Esophagus (tissue), 2 donors: ENCODE results near the gene PTPRH. TPM values are rescaled to one million over a fixed set of nuclear protein-coding genes. Genes with fewer than 3 reads are reported as not detected.
"Not testable (repeated sequence)": the region's sequence is repeated elsewhere in the genome, so short reads cannot be mapped to it uniquely, and the experiment has no call there.

Experiments
- H3K27ac ChIP-seq, 2 donors: one replicate each; pipeline ENCODE4 v1.5.1; 2013; ENCODE audit warnings: low read depth in 2 of 2, mild to moderate bottlenecking in 2 of 2, inconsistent platforms in 1 of 2, low read length in 1 of 2, moderate library complexity in 1 of 2
- H3K27me3 ChIP-seq, 2 donors: one replicate each; pipeline ENCODE4 v1.6.1; 2013; ENCODE audit warnings: low read length in 2 of 2, control low read depth in 1 of 2, mild to moderate bottlenecking in 1 of 2; ENCODE audit not compliant: insufficient read depth in 2 of 2, control insufficient read depth in 1 of 2
- H3K36me3 ChIP-seq, 2 donors: one replicate each; pipeline ENCODE4 v1.6.1; 2013; ENCODE audit warnings: low read length in 1 of 2; ENCODE audit not compliant: control insufficient read depth in 2 of 2, insufficient read depth in 2 of 2
- H3K4me1 ChIP-seq, 2 donors: one replicate each; pipeline ENCODE4 v1.6.1; 2013; ENCODE audit warnings: low read length in 1 of 2; ENCODE audit not compliant: control insufficient read depth in 2 of 2, insufficient read depth in 2 of 2
- H3K4me3 ChIP-seq, 2 donors: one replicate each; pipeline ENCODE4 v1.5.1; 2013; ENCODE audit warnings: low read length in 2 of 2, mild to moderate bottlenecking in 2 of 2, low read depth in 1 of 2, moderate library complexity in 1 of 2
- H3K9me3 ChIP-seq, 2 donors: one replicate each; pipeline ENCODE4 v1.6.1; 2013; ENCODE audit warnings: mild to moderate bottlenecking in 2 of 2, low read depth in 1 of 2, low read length in 1 of 2, moderate library complexity in 1 of 2; ENCODE audit not compliant: control insufficient read depth in 2 of 2, insufficient read depth in 1 of 2
- WGBS, 2 donors: extraction: QIAGEN DNeasy Blood & Tissue Kit; methylation state at CpG; one replicate each; pipeline ENCODE4 v1.1.7; 2013; 5-methylcytosine and 5-hydroxymethylcytosine counted together
- polyA plus RNA-seq, 2 donors: library from polyadenylated mRNA; stranded (reverse); fragments of 200-250 nt; gene quantifications; one replicate each; pipeline ENCODE4 v1.2.3, GENCODE V29; 2013
- donor health status: healthy with polysubstance abuse.
- donor health status: Bipolar disorder and iron deficiency.

Gene PTPRH
- polyA plus RNA-seq, 2 donors, result 0.10 to 0.19 TPM

DNA sequence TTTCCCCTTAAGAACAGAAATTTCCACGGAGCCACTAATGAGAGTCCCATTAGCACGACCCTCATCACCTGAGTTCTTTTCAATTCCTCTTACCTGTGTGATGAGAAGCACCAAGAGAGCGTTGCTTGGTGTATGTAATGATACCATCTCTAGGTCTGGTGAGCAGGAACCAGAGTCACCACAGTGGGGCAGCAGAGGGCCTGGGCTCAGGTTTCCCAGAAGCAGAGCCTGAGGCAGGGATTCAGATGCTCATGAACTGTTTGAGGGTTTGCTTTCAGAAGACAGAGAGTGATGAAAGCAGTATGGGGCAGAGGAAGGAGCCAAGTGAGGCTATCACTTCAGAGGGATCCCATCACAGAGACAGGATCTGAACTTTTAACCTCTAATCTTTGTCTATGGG, 3.1 kb upstream of the PTPRH start:
- no peaks in the 10 kb centered on the region for H3K27me3 ChIP-seq
- no peak overlapping the region for H3K4me3 ChIP-seq
- H3K9me3 ChIP-seq, result peaks cover 2 to 3% of the 10 kb centered on the region in 2 donors
- H3K36me3 ChIP-seq, result no peaks in the 10 kb centered on the region
- peaks cover 0 to 17% of the 10 kb centered on the region in 2 donors for H3K4me1 ChIP-seq
- H3K27ac ChIP-seq, result no peak overlapping the region
- 82 to 84% methylated on average over 3 of the region's 3 CpGs for WGBS, 2 donors

DNA sequence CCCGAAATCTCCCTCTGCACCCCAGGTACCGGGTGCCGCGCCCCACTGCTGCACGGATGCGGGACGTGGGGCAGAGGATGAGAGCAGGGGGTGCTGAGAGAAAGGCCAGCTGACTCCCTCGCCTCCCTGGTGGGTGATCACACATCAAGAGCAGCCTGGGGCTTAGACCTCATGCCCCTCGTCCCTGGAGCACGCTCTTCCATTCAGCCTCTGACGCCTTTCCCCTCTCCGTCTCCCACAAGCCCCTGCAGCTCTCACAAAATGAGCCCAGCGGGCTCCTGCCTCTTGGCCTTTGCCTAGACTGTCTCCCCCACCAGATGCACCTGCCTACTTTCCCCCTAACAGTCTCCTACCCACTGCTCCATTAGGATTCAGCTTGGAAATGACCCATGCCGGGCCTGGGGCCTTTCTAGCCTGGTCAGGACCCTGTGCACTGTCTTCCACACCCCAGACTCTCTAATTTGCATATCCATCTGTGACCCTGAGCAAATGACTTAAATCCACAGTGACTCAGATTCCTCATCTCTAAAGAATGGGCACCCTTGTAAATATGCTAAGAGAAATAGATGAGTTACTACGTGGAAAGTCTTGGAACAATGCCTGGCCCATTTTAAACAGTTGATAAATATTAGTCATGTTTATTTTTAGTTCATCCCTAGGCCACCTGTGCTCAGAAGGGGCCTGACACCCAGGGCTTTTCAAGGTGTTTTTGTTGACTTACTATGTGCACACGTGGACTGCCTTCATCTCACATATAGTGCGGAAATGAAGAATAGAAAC, 582 bp upstream of the PTPRH start:
- Histone ChIP-seq H3K27ac (peak overlapping the region in 1 of 2 donors; percentile 61), H3K4me1 (peaks cover 3 to 13% of the 10 kb centered on the region in 2 donors), H3K9me3 (peaks cover 2 to 3% of the 10 kb centered on the region in 2 donors), H3K4me3 (no peak overlapping the region), H3K27me3 (no peaks in the 10 kb centered on the region), H3K36me3 (no peaks in the 10 kb centered on the region)
- 59 to 61% methylated on average over 17 of the region's 17 CpGs for WGBS, 2 donors

DNA sequence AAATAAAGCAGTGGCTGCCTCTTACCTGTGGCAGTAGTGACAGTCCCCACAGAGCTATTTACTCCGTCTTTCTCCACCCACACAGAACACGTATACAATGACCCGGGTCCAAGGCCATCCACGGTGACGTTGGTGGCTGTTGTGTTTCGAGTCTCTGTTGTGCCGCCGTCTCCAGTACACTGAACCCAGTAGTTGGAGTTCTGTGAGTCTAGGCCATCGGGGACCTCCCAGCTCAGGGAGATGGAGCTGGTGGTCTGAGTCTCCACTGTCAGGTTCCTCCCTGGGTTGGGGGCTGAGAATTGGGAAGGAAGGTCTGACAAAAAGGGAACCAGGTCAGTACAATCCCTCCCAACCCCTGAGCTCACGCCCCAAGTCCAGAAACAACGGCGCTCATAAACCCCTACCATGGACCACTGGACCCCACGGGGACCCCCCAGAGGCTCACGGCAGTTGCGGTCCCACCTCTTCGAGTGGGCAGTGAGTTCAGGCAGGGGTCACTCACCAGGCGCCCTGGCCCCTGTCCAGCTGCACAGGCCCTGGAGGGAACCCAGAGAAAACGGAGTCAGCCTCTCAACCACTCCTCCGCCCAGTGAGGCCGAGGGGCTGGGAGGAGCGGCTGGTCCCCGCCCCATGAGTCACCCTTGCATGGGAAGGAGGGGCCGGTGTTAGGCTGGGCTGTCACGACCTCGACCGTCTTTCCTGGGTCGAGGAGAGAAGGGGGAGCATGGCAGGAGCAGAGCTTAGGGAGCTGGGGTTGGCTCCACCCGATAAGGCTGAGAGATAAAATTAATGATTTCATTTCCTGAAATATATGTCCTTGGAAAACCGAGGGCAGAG, 2.4 kb downstream of the PTPRH start:
- Histone ChIP-seq H3K27ac (peak overlapping the region in 1 of 2 donors; percentile 29), H3K4me3 (no peak overlapping the region)

DNA sequence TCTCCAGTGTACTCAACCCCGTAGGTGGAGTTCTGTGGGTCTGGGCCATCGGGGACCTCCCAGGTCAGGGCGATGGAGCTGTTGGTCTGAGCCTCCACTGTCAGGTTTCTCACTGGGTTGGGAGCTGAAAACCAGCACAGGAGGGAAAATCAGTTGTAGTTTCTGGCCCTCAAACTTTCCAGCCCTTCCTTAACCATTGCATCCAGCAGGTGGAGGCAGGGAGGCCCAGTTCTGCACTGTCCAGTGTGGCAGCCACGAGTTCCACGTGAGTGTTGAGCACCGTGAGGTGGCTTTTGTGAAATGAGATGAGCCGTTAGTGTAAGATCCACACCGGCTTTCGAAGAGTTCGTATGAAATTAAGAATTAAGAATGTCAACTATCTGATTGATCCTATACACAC, 7.1 kb downstream of the PTPRH start:
- 70 to 78% methylated on average over 10 of the region's 10 CpGs for WGBS, 2 donors
- H3K4me3 ChIP-seq, H3K9me3 ChIP-seq, H3K4me1 ChIP-seq, H3K27ac ChIP-seq, H3K36me3 ChIP-seq, H3K27me3 ChIP-seq: not testable (repeated sequence)

More for the DNA sequence above, 2.4 kb downstream of the PTPRH start:
- Histone ChIP-seq H3K36me3 (no peaks in the 10 kb centered on the region), H3K9me3 (no peaks in the 10 kb centered on the region), H3K27me3 (no peaks in the 10 kb centered on the region), H3K4me1 (peaks cover 3 to 13% of the 10 kb centered on the region in 2 donors)
- WGBS, 2 donors, result 23 to 33% methylated on average over 29 of the region's 29 CpGs

DNA sequence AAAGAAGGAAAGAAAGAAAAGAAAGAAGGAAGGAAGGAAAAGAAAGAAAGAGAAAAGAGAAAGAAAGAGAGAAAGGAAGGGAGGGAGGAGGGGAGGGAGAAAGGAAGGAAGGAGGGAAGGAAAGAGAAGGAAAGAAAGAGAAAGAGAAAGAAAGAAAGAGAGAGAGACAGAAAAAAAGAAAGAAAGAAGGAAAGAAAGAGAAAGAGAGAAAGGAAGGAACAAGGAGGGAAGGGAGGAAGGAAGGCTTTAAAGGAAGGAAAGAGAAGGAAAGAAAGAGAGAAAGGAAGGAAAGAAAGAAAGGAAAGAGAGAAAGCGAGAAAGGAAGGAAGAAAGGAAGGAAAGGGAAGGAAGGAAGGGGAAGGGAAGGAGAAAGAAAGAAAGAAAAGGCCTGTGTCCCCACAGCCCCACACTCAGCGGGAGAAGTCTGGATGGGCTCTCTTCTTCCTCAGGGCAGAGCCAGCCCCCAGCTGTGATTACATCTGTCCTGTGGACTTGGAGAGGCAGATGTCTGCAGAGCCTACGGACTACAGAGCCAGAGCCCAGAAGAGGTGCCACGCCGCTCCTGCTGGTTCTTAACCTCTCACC, 9.6 kb downstream of the PTPRH start:
- Histone ChIP-seq H3K27me3 (no peaks in the 10 kb centered on the region), H3K27ac (no peak overlapping the region), H3K9me3 (no peaks in the 10 kb centered on the region), H3K36me3 (no peaks in the 10 kb centered on the region), H3K4me1 (no peaks in the 10 kb centered on the region), H3K4me3 (no peak overlapping the region)
- WGBS, 2 donors, result 53 to 58% methylated on average over 5 of the region's 5 CpGs

DNA sequence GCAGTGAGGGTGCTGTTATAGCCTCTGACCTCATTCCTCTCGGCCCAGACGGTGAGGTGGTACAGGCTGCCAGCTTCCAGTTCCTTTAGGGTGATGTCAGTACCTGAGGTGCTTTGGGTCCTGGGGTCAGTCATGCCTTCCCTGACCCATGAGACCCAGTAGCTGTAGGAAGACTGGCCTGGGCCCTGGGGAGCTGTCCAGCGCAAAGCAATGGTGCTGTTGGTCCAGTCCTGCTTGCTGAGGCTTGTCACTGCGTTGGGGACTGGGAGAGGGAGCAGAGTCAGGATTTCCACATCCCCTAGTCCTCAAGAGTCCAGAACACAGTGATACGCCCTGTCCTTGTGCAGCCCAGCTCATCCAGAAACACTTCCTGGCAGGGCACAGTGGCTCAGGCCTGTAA, 10.7 kb downstream of the PTPRH start:
- H3K9me3 ChIP-seq, result no peaks in the 10 kb centered on the region
- 58 to 69% methylated on average over 5 of the region's 5 CpGs for WGBS, 2 donors
- no peaks in the 10 kb centered on the region for H3K36me3 ChIP-seq
- no peak overlapping the region for H3K27ac ChIP-seq
- no peaks in the 10 kb centered on the region for H3K4me1 ChIP-seq
- no peak overlapping the region for H3K4me3 ChIP-seq
- no peaks in the 10 kb centered on the region for H3K27me3 ChIP-seq

DNA sequence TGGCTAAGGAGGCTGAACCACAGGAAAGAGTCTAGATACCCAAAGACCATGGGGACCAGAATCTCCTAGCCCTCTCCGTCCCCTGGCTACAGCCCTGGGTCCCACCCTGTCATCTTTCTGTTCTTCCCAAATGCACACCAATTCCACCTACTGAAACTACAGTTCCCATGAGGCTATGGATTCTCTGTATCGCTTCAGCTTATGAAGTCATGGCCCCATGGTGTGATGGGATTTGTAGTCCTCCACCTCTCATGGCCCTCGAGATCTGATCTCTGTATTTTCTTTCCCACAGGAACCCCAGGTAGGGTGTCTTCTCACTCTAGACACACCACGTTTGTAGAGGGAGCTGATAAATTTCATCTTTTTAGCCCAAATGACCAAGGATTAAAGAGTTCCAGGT, 11.8 kb downstream of the PTPRH start:
- WGBS, 2 donors, result 60 to 72% methylated on average over 4 of the region's 4 CpGs
- no peaks in the 10 kb centered on the region for H3K36me3 ChIP-seq
- H3K27me3 ChIP-seq, result no peaks in the 10 kb centered on the region

DNA sequence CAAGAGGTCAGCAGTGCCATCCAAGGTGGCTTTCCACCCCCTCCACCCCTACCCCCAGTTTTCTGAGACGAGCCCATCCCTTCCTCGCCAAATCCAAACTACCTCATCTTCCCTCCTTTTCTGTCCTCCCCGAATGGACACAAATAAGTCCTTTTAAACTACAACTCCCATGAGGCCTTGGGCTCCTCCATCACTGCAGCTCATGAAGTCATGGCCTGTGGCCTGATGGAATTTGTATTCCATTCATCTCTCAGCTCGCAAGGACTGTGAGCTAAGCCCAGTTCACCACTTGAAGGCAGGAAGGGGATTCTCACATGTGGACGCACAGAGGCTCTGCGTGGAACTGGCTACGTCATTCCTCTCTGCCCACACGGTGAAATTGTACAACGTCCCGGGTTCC, 12.5 kb downstream of the PTPRH start:
- 88 to 91% methylated on average over 10 of the region's 10 CpGs for WGBS, 2 donors
- no peak overlapping the region for H3K27ac ChIP-seq
- no peaks in the 10 kb centered on the region for H3K4me1 ChIP-seq
- no peak overlapping the region for H3K4me3 ChIP-seq
- no peaks in the 10 kb centered on the region for H3K9me3 ChIP-seq
- H3K36me3 ChIP-seq, result no peaks in the 10 kb centered on the region
- H3K27me3 ChIP-seq, result no peaks in the 10 kb centered on the region

More for the DNA sequence above, 11.8 kb downstream of the PTPRH start:
- no peaks in the 10 kb centered on the region for H3K4me1 ChIP-seq
- no peaks in the 10 kb centered on the region for H3K9me3 ChIP-seq
- H3K27ac ChIP-seq, result no peak overlapping the region
- no peak overlapping the region for H3K4me3 ChIP-seq

DNA sequence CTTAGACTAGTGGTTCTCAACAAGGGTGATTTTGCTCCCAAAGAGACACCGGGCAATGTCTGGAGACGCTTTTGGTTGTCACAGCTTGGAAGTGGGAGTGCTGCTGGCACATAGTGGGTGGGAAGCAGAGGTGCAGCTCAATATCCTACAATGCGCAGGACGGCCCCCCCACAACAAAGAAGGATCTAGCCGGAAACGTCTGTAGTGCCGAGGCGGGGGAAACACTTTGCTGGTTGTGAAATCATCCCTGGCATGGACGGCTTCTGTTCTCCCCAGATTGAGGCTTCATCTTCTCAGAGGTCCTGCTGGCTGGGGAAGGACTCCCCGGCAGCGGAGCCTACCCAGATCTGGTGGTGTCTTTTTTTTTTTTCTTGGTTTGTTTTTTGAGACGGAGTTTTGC, 15.8 kb downstream of the PTPRH start:
- H3K9me3 ChIP-seq, result no peaks in the 10 kb centered on the region
- no peaks in the 10 kb centered on the region for H3K36me3 ChIP-seq
- no peaks in the 10 kb centered on the region for H3K4me1 ChIP-seq
- WGBS, 2 donors, result 80 to 81% methylated on average over 12 of the region's 12 CpGs
- H3K27me3 ChIP-seq, result no peaks in the 10 kb centered on the region
- H3K4me3 ChIP-seq, result no peak overlapping the region
- H3K27ac ChIP-seq, result no peak overlapping the region
